PC-9 (cell line): ENCODE data around the gene DNAH12.

ENCODE experiments used
- EZH2 ChIP-seq: fragments of 200-600 bp; sonication (generic); IDR thresholded peaks from 2 replicates; pipeline ENCODE4 v1.8.0; 2017; ENCODE audit warnings: antibody characterized with exemption, low read depth
- TF ChIP-seq, protein P1 (sequence below): fragments of 200-600 bp; sonication (generic); conservative IDR thresholded peaks from 2 replicates; pipeline ENCODE4 v1.6.1; 2017; ENCODE audit warnings: mixed run types, antibody characterized with exemption, mild to moderate bottlenecking, moderate library complexity

DNA sequence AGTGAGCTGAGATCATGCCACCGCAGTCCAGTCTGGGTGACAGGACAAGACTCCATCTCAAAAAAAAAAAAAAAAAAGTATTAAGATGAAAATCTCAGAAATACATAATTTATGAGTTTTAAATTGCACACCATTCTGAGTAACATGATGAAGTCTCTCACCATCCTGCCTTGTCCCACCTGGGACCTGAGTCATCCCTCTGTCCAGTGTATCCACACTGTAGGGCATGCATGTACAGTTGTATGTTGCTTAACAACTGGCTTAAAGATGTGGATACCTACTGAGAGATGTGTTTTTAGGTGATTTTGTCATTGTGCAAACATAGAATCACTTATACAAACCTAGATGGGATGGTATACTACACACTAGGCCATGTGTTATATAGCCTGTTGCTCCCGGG, 268.8 kb downstream of the DNAH12 start:
- TF ChIP-seq, protein P1, sequence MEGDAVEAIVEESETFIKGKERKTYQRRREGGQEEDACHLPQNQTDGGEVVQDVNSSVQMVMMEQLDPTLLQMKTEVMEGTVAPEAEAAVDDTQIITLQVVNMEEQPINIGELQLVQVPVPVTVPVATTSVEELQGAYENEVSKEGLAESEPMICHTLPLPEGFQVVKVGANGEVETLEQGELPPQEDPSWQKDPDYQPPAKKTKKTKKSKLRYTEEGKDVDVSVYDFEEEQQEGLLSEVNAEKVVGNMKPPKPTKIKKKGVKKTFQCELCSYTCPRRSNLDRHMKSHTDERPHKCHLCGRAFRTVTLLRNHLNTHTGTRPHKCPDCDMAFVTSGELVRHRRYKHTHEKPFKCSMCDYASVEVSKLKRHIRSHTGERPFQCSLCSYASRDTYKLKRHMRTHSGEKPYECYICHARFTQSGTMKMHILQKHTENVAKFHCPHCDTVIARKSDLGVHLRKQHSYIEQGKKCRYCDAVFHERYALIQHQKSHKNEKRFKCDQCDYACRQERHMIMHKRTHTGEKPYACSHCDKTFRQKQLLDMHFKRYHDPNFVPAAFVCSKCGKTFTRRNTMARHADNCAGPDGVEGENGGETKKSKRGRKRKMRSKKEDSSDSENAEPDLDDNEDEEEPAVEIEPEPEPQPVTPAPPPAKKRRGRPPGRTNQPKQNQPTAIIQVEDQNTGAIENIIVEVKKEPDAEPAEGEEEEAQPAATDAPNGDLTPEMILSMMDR: no peak
- no peak for TF ChIP-seq EZH2
